Uterus (tissue), 2 donors: ENCODE data around the gene GORAB.

ENCODE experiments used
- POLR2A ChIP-seq, 2 donors: fragments of 450-650 bp; IDR thresholded peaks; one replicate each; pipeline ENCODE4 v1.6.1; 2016; ENCODE audit warnings: antibody characterized with exemption in 2 of 2, mild to moderate bottlenecking in 1 of 2, moderate library complexity in 1 of 2
- TF ChIP-seq, protein P1 (sequence below), 4 experiments: fragments of 200-600 bp in 2 of 4; fragments of 450-650 bp in 2 of 4; sonication (generic) in 2 of 4; IDR thresholded peaks; one replicate each; pipeline ENCODE4 v1.5.1; 2016 to 2019; ENCODE audit warnings: antibody characterized with exemption in 4 of 4, mild to moderate bottlenecking in 2 of 4, moderate library complexity in 1 of 4

DNA sequence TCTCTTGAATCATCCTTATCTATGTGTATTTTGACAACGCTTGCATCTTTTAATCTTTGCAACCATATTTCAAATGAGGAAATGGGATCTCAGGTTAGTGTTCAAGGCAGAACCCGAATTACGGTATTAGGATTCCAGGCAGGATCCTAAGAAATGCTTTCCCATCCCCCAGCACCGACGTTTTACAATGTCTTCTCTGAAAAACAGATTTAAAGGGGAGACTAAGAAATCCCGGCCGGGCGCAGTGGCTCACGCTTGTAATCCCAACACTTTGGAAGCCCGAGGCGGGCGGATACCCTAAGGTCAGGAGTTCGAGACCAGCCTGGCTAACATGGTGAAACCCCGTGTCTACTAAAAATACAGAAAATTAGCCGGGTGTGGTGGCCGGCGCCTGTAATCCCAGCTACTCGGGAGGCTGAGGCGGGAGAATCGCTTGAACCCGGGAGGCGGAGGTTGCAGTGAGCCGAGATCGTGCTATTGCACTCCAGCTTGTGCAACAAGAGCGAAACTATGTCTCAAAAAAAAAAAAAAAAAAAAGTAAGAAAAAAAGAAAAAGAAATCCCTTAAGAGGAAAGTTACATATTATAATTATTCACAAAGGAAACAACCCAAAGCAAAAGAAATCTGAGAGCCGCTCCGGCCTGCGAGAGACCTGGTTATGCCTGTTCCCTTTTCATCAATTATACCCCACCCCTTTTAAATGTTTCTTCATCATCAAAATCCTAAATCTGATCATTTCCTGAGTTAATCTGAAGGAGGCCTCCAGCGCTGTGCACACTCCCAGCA, 801 bp upstream of the GORAB start:
- TF ChIP-seq, protein P1, sequence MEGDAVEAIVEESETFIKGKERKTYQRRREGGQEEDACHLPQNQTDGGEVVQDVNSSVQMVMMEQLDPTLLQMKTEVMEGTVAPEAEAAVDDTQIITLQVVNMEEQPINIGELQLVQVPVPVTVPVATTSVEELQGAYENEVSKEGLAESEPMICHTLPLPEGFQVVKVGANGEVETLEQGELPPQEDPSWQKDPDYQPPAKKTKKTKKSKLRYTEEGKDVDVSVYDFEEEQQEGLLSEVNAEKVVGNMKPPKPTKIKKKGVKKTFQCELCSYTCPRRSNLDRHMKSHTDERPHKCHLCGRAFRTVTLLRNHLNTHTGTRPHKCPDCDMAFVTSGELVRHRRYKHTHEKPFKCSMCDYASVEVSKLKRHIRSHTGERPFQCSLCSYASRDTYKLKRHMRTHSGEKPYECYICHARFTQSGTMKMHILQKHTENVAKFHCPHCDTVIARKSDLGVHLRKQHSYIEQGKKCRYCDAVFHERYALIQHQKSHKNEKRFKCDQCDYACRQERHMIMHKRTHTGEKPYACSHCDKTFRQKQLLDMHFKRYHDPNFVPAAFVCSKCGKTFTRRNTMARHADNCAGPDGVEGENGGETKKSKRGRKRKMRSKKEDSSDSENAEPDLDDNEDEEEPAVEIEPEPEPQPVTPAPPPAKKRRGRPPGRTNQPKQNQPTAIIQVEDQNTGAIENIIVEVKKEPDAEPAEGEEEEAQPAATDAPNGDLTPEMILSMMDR (IDR thresholded peaks at IDR 0.05) = no peak
- TF ChIP-seq POLR2A (IDR thresholded peaks at IDR 0.05) = no peak
